Coronary artery (tissue), 2 donors: ENCODE results near the gene TEAD1.

Source experiments
- DNase-seq: peaks from one replicate; pipeline ENCODE4 v3.0.0-alpha.2; 2017; ENCODE audit warnings: low spot score
- H3K27ac ChIP-seq, 2 donors: fragments of 200-600 bp; sonication (generic); one replicate each; pipeline ENCODE4 v1.5.1; 2016 to 2019
- H3K4me3 ChIP-seq: fragments of 200-600 bp; sonication (generic); 2 replicates; pipeline ENCODE4 v1.5.1; 2016; ENCODE audit warnings: mild to moderate bottlenecking, moderate library complexity
- TF ChIP-seq, protein P1 (sequence below): fragments of 200-600 bp; sonication (generic); IDR thresholded peaks from one replicate; pipeline ENCODE4 v1.5.1; 2019; ENCODE audit warnings: antibody characterized with exemption

TEAD1 gene

GRCh38 chr11:12694183-12694531 lies 19.9 kb downstream of the TEAD1 start:
- TF ChIP-seq, protein P1, sequence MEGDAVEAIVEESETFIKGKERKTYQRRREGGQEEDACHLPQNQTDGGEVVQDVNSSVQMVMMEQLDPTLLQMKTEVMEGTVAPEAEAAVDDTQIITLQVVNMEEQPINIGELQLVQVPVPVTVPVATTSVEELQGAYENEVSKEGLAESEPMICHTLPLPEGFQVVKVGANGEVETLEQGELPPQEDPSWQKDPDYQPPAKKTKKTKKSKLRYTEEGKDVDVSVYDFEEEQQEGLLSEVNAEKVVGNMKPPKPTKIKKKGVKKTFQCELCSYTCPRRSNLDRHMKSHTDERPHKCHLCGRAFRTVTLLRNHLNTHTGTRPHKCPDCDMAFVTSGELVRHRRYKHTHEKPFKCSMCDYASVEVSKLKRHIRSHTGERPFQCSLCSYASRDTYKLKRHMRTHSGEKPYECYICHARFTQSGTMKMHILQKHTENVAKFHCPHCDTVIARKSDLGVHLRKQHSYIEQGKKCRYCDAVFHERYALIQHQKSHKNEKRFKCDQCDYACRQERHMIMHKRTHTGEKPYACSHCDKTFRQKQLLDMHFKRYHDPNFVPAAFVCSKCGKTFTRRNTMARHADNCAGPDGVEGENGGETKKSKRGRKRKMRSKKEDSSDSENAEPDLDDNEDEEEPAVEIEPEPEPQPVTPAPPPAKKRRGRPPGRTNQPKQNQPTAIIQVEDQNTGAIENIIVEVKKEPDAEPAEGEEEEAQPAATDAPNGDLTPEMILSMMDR, result no peak
- H3K4me3 ChIP-seq, result peak overlapping the region; percentile 52
- H3K27ac ChIP-seq, result peak overlapping the region; percentile 85
- no peak for DNase-seq

GRCh38 chr11:12695221-12695794 lies 21.1 kb downstream of the TEAD1 start:
- DNase-seq, result no peak

GRCh38 chr11:12695873-12696272 lies 21.7 kb downstream of the TEAD1 start:
- DNase-seq, result no peak
- Histone ChIP-seq H3K4me3 (no peak overlapping the region), H3K27ac (peak overlapping the region; percentile 85)
- TF ChIP-seq, protein P1, result no peak

More at GRCh38 chr11:12695221-12695794, 21.1 kb downstream of the TEAD1 start:
- peak overlapping the region; percentile 85 for H3K27ac ChIP-seq
- H3K4me3 ChIP-seq, result no peak overlapping the region
- TF ChIP-seq, protein P1, result no peak

- no peak for DNase-seq
- no peak overlapping the region for H3K4me3 ChIP-seq
- TF ChIP-seq, protein P1, result no peak
- no peak overlapping the region for H3K27ac ChIP-seq
These were observed 22.8 kb downstream of the TEAD1 start for GRCh38 chr11:12696911-12697581.

DNA sequence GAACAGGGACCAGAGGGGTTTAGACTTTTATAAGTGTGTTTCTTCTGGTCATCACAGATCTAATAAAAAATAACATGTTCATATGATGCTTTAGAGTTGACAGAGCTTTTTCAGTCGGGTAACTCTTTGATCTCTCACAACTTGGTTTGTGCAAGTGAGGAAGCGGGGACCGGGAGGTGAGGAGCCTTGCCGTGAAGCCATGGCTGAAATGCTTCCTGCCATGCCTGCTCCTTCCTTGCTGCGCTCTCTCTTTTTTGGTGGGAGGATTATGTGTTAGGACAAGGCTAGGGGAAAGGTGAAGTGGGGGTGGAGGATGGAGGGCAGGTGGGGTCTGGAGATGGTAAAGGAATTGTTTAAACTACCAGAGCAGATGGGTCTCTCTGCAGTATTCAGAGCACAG lies 23.8 kb downstream of the TEAD1 start:
- no peak for DNase-seq
- Histone ChIP-seq H3K4me3 (no peak overlapping the region), H3K27ac (no peak overlapping the region)
- TF ChIP-seq, protein P1, result no peak

GRCh38 chr11:12701811-12702592 lies 27.8 kb downstream of the TEAD1 start:
- no peak for DNase-seq
- Histone ChIP-seq H3K4me3 (no peak overlapping the region), H3K27ac (no peak overlapping the region)
- TF ChIP-seq, protein P1, result no peak
